ENCODE results near the gene TCOF1. TPM values are rescaled to one million over a fixed set of nuclear protein-coding genes. Genes with fewer than 3 reads are reported as not detected.

The TCOF1 gene
- total RNA-seq, 1 donor from 2014 or later, result 21.0 TPM

- no peak for DNase-seq
- no peak for ATAC-seq
- intact Hi-C loops (cut with micrococcal nuclease), result no loop called here
These were observed 36.3 kb upstream of the TCOF1 start for GRCh38 chr5:150321211-150321610.

GRCh38 chr5:150321784-150322183 lies 35.7 kb upstream of the TCOF1 start:
- intact Hi-C loops (cut with micrococcal nuclease), result no loop called here
- no peak for DNase-seq
- no peak for ATAC-seq

GRCh38 chr5:150322202-150322601 lies 35.3 kb upstream of the TCOF1 start:
- ATAC-seq (no peak), DNase-seq (no peak)
- intact Hi-C loops (cut with micrococcal nuclease), result no loop called here

GRCh38 chr5:150323092-150323491 lies 34.4 kb upstream of the TCOF1 start:
- intact Hi-C loops (cut with micrococcal nuclease), result no loop called here
- no peak for ATAC-seq
- no peak for DNase-seq

GRCh38 chr5:150323819-150324218 lies 33.7 kb upstream of the TCOF1 start:
- intact Hi-C loops (cut with micrococcal nuclease), result no loop called here
- no peak for DNase-seq
- ATAC-seq, result no peak

- no peak for DNase-seq
These were observed 32.1 kb upstream of the TCOF1 start for GRCh38 chr5:150325426-150325825.

GRCh38 chr5:150326707-150327106 lies 30.8 kb upstream of the TCOF1 start:
- intact Hi-C loops (cut with micrococcal nuclease), result no loop called here
- ATAC-seq, result no peak
- no peak for DNase-seq

More at GRCh38 chr5:150325426-150325825, 32.1 kb upstream of the TCOF1 start:
- intact Hi-C loops (cut with micrococcal nuclease), result no loop called here
- ATAC-seq, result no peak

GRCh38 chr5:150327139-150327538 lies 30.4 kb upstream of the TCOF1 start:
- ATAC-seq (no peak), DNase-seq (no peak)
- intact Hi-C loops (cut with micrococcal nuclease), result no loop called here

- intact Hi-C loops (cut with micrococcal nuclease), result no loop called here
- no peak for ATAC-seq
These were observed 29.0 kb upstream of the TCOF1 start for GRCh38 chr5:150328515-150328914.

GRCh38 chr5:150329038-150329437 lies 28.5 kb upstream of the TCOF1 start:
- intact Hi-C loops (cut with micrococcal nuclease), result no loop called here

More at GRCh38 chr5:150328515-150328914, 29.0 kb upstream of the TCOF1 start:
- no peak for DNase-seq

GRCh38 chr5:150329881-150330876 lies 27.3 kb upstream of the TCOF1 start:
- no peak for DNase-seq
- ATAC-seq, result no peak
- intact Hi-C loops (cut with micrococcal nuclease), result no loop called here

More at GRCh38 chr5:150329038-150329437, 28.5 kb upstream of the TCOF1 start:
- DNase-seq, result no peak
- peak; percentile 46 for ATAC-seq

GRCh38 chr5:150333400-150333799 lies 24.1 kb upstream of the TCOF1 start:
- intact Hi-C loops (cut with micrococcal nuclease), result no loop called here
- DNase-seq, result no peak
- ATAC-seq, result no peak

GRCh38 chr5:150335778-150336177 lies 21.7 kb upstream of the TCOF1 start:
- intact Hi-C loops (cut with micrococcal nuclease), result no loop called here
- DNase-seq, result no peak
- no peak for ATAC-seq

- no peak for DNase-seq
- intact Hi-C loops (cut with micrococcal nuclease), result no loop called here
- no peak for ATAC-seq
These were observed 19.0 kb upstream of the TCOF1 start for GRCh38 chr5:150338546-150338945.

GRCh38 chr5:150339165-150339564 lies 18.3 kb upstream of the TCOF1 start:
- DNase-seq (no peak), ATAC-seq (no peak)
- intact Hi-C loops (cut with micrococcal nuclease), result no loop called here

GRCh38 chr5:150339841-150340240 lies 17.7 kb upstream of the TCOF1 start:
- DNase-seq (no peak), ATAC-seq (no peak)
- intact Hi-C loops (cut with micrococcal nuclease), result no loop called here

- ATAC-seq, result no peak
These were observed 16.8 kb upstream of the TCOF1 start for GRCh38 chr5:150340614-150341255.

GRCh38 chr5:150341331-150341730 lies 16.2 kb upstream of the TCOF1 start:
- DNase-seq (no peak), ATAC-seq (no peak)
- intact Hi-C loops (cut with micrococcal nuclease), result no loop called here

More at GRCh38 chr5:150340614-150341255, 16.8 kb upstream of the TCOF1 start:
- intact Hi-C loops (cut with micrococcal nuclease), result no loop called here
- DNase-seq, result no peak

- ATAC-seq (no peak), DNase-seq (no peak)
- intact Hi-C loops (cut with micrococcal nuclease), result no loop called here
These were observed 15.5 kb upstream of the TCOF1 start for GRCh38 chr5:150341989-150342388.

GRCh38 chr5:150342583-150342982 lies 14.9 kb upstream of the TCOF1 start:
- DNase-seq (no peak), ATAC-seq (no peak)
- intact Hi-C loops (cut with micrococcal nuclease), result no loop called here
